Ishikawa (cell line): ENCODE measurements around the gene ADGRG7.

ENCODE experiments used
- CREB1 ChIP-seq: IDR thresholded peaks from 2 replicates; pipeline ENCODE4 v1.6.1; 2012; ENCODE audit warnings: low read depth
- EP300 ChIP-seq: IDR thresholded peaks from 2 replicates; pipeline ENCODE4 v1.6.1; 2012; ENCODE audit warnings: borderline replicate concordance
- YY1 ChIP-seq: IDR thresholded peaks from 2 replicates; pipeline ENCODE4 v1.6.1; 2012; ENCODE audit warnings: low read depth
- TF ChIP-seq, protein P1 (sequence below): IDR thresholded peaks from 2 replicates; pipeline ENCODE4 v1.6.1; 2012; ENCODE audit warnings: low read depth, mild to moderate bottlenecking

GRCh38 chr3:100578646-100579045 lies 30.8 kb upstream of the ADGRG7 start:
- TF ChIP-seq EP300: no peak
- TF ChIP-seq CREB1: no peak
- TF ChIP-seq YY1: no peak
- TF ChIP-seq, protein P1, sequence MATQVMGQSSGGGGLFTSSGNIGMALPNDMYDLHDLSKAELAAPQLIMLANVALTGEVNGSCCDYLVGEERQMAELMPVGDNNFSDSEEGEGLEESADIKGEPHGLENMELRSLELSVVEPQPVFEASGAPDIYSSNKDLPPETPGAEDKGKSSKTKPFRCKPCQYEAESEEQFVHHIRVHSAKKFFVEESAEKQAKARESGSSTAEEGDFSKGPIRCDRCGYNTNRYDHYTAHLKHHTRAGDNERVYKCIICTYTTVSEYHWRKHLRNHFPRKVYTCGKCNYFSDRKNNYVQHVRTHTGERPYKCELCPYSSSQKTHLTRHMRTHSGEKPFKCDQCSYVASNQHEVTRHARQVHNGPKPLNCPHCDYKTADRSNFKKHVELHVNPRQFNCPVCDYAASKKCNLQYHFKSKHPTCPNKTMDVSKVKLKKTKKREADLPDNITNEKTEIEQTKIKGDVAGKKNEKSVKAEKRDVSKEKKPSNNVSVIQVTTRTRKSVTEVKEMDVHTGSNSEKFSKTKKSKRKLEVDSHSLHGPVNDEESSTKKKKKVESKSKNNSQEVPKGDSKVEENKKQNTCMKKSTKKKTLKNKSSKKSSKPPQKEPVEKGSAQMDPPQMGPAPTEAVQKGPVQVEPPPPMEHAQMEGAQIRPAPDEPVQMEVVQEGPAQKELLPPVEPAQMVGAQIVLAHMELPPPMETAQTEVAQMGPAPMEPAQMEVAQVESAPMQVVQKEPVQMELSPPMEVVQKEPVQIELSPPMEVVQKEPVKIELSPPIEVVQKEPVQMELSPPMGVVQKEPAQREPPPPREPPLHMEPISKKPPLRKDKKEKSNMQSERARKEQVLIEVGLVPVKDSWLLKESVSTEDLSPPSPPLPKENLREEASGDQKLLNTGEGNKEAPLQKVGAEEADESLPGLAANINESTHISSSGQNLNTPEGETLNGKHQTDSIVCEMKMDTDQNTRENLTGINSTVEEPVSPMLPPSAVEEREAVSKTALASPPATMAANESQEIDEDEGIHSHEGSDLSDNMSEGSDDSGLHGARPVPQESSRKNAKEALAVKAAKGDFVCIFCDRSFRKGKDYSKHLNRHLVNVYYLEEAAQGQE: no peak
